Endothelial cell (in vitro differentiated cells): ENCODE data around the gene TBC1D12. TPM values are rescaled to one million over a fixed set of nuclear protein-coding genes. Genes with fewer than 3 reads are reported as not detected.
"Not testable (repeated sequence)": the region's sequence is repeated elsewhere in the genome, so short reads cannot be mapped to it uniquely, and the experiment has no call there.

Source experiments
- DNase-seq: peaks from one replicate; pipeline ENCODE4 v3.0.0; 2021; ENCODE audit warnings: low spot score
- H3K27ac Mint-ChIP-seq: one replicate; pipeline ENCODE4 v1.8.0; 2021; ENCODE audit warnings: mixed read lengths, inconsistent platforms; ENCODE audit not compliant: unreplicated experiment
- H3K27me3 Mint-ChIP-seq: one replicate; pipeline ENCODE4 v1.8.0; 2021; ENCODE audit warnings: mild to moderate bottlenecking, moderate library complexity, mixed read lengths, inconsistent platforms; ENCODE audit not compliant: unreplicated experiment
- H3K36me3 Mint-ChIP-seq: one replicate; pipeline ENCODE4 v1.8.0; 2021; ENCODE audit warnings: mild to moderate bottlenecking, low read depth, mixed read lengths, inconsistent platforms; ENCODE audit not compliant: unreplicated experiment
- H3K4me1 Mint-ChIP-seq: one replicate; pipeline ENCODE4 v1.8.0; 2021; ENCODE audit warnings: mild to moderate bottlenecking, mixed read lengths, inconsistent platforms; ENCODE audit not compliant: unreplicated experiment
- H3K4me3 Mint-ChIP-seq: one replicate; pipeline ENCODE4 v1.8.0; 2021; ENCODE audit warnings: mild to moderate bottlenecking, mixed read lengths, inconsistent platforms; ENCODE audit not compliant: unreplicated experiment
- H3K9me3 Mint-ChIP-seq: one replicate; pipeline ENCODE4 v1.8.0; 2021; ENCODE audit warnings: mixed read lengths, inconsistent platforms; ENCODE audit not compliant: unreplicated experiment
- total RNA-seq: library from RNA; stranded (reverse); fragmentation: NEBNext Ultra II Directional; extraction: Animal tissue kit (Norgen Biotek cat#: 25700); gene quantifications from one replicate; pipeline ENCODE4 v1.2.1, GENCODE V29; 2021; ENCODE audit not compliant: unreplicated experiment
- TF ChIP-seq, protein P1 (sequence below): fragments of 200-600 bp; sonication (generic); IDR thresholded peaks from one replicate; pipeline ENCODE4 v1.5.0; 2021; ENCODE audit warnings: antibody characterized with exemption; ENCODE audit not compliant: unreplicated experiment

Gene TBC1D12
- total RNA-seq, 1 donor from 2014 or later: 9.3 TPM

DNA sequence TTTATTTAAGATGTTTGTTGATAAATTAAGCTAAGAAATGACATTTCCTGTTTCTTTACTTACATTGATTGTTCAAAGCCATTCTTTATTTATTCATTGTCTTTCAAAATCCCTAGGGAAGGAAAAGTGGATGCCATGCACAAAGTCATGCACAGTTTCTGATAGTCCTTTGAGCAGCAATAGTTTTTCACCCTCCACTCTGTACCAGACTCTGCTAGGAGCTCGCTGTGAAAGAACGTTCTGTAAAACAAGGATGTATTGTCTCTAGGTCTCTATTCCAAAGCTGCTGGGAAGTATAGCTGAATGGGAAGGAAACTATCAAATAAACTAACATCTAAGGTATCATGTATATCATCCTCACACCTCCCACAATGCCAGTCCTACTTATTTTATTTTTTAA, 31.8 kb upstream of the TBC1D12 start:
- Mint-ChIP-seq H3K36me3 (no peaks in the 10 kb centered on the region), H3K27ac (no peak overlapping the region), H3K4me1 (peaks cover 3% of the 10 kb centered on the region), H3K4me3 (no peak overlapping the region), H3K9me3 (no peaks in the 10 kb centered on the region), H3K27me3 (no peaks in the 10 kb centered on the region)
- no peak for DNase-seq
- TF ChIP-seq, protein P1, sequence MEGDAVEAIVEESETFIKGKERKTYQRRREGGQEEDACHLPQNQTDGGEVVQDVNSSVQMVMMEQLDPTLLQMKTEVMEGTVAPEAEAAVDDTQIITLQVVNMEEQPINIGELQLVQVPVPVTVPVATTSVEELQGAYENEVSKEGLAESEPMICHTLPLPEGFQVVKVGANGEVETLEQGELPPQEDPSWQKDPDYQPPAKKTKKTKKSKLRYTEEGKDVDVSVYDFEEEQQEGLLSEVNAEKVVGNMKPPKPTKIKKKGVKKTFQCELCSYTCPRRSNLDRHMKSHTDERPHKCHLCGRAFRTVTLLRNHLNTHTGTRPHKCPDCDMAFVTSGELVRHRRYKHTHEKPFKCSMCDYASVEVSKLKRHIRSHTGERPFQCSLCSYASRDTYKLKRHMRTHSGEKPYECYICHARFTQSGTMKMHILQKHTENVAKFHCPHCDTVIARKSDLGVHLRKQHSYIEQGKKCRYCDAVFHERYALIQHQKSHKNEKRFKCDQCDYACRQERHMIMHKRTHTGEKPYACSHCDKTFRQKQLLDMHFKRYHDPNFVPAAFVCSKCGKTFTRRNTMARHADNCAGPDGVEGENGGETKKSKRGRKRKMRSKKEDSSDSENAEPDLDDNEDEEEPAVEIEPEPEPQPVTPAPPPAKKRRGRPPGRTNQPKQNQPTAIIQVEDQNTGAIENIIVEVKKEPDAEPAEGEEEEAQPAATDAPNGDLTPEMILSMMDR: no peak

DNA sequence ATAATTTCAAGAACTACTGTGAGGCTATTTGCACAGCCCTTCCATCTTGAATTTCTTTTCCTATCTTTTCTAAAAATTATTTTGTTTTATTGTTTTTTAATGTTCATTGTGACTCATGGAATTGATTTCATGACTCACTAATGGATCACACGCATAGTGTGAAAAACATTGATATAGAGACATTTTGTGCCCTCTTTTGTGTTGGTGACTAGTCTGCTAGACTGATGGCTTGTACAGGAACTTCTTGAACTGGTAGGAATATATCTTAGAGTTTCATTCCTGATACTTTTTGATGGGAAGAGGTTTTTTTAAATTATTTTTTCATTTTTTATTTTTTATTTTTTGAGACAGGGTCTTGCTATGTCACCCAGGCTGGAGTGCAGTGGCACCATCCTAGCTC, 27.0 kb upstream of the TBC1D12 start:
- peaks cover 18% of the 10 kb centered on the region for H3K4me1 Mint-ChIP-seq
- H3K9me3 Mint-ChIP-seq: no peaks in the 10 kb centered on the region
- no peak overlapping the region for H3K4me3 Mint-ChIP-seq
- TF ChIP-seq, protein P1: no peak
- no peak overlapping the region for H3K27ac Mint-ChIP-seq
- no peaks in the 10 kb centered on the region for H3K27me3 Mint-ChIP-seq
- H3K36me3 Mint-ChIP-seq: no peaks in the 10 kb centered on the region
- no peak for DNase-seq

DNA sequence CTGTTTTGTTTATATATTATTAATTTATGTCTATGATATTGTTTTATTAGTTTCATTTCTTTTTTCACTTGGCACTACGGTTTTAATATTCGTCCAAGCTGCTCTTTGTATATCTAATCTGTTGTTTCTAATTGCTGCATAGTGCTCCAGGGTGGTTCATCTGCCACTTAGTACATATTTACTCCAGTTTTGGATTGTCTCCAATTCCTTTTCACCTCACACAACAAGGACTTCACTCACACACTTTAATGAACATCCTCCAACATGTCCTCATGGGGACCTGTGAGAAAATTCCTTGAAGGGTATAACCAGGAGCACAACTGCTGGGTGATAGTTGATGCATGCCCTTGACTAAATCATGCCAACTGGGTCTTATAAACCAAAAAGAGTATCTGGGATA, 25.5 kb upstream of the TBC1D12 start:
- H3K9me3 Mint-ChIP-seq: no peaks in the 10 kb centered on the region
- no peaks in the 10 kb centered on the region for H3K36me3 Mint-ChIP-seq
- peaks cover 15% of the 10 kb centered on the region for H3K4me1 Mint-ChIP-seq
- DNase-seq: no peak
- H3K27me3 Mint-ChIP-seq: peaks cover 2% of the 10 kb centered on the region
- H3K4me3 Mint-ChIP-seq: no peak overlapping the region
- H3K27ac Mint-ChIP-seq: no peak overlapping the region
- TF ChIP-seq, protein P1: no peak

DNA sequence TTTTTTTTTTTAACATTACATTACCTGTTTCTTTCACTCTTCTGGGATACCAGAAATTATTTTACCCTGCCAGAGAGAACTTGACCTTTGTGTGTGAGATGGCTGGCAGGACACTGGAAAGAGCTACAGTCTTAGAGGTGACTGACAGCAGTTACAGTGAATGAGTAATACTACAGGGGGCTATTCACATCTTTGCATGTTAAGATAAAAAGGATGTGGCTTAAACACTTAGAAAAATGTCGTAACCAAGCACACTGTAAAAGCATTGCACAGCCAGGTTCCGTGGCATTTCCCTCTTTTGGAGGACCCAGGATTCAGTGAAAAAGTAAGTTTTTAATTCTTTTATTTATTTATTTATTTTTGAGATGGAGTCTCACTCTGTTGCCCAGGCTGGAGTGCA, 18.8 kb upstream of the TBC1D12 start:
- TF ChIP-seq, protein P1: no peak
- Mint-ChIP-seq H3K27me3 (peaks cover 2% of the 10 kb centered on the region), H3K27ac (no peak overlapping the region), H3K4me3 (no peak overlapping the region), H3K36me3 (no peaks in the 10 kb centered on the region), H3K9me3 (no peaks in the 10 kb centered on the region), H3K4me1 (no peaks in the 10 kb centered on the region)
- no peak for DNase-seq

DNA sequence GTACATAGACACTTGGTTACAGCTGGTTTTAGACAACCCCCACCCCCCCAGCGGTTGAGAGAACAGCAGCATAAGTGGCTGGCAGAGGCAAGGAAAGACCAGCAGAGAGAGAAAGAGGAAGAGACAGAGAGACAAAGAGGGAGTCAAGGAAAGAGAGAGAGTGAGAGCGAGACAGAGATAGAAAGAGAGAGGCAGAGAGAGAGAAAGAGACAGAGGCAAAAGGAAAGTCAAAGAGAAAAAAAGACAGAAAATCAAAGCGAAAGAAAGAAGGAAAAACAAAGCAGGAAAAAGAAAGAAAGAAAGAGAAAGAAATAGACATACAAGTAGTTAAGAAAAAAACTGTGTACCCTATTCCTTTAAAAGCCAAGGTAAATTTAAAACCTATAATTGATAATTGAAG, 16.6 kb upstream of the TBC1D12 start:
- not testable (repeated sequence) for H3K36me3 Mint-ChIP-seq, DNase-seq, H3K4me3 Mint-ChIP-seq, H3K27me3 Mint-ChIP-seq, H3K27ac Mint-ChIP-seq, H3K9me3 Mint-ChIP-seq, H3K4me1 Mint-ChIP-seq

DNA sequence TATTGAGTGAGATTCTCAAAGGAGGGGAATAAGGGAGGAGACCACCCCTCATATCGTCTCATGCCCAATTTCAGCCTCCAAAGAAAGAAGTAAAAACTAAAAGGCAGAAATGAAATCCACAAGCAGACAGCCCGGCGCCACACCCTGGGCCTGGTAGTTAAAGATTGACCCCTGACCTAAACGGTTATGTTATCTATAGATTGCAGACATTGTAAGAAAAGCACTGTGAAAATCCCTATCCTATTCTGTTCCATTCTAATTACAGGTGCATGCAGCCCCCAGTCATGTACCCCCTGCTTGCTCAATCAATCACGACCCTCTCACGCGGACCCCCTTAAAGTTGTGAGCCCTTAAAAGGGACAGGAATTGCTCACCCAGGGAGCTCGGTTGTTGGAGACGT, 10.2 kb upstream of the TBC1D12 start:
- not testable (repeated sequence) for H3K4me3 Mint-ChIP-seq, H3K27ac Mint-ChIP-seq, H3K27me3 Mint-ChIP-seq, H3K9me3 Mint-ChIP-seq, H3K36me3 Mint-ChIP-seq, H3K4me1 Mint-ChIP-seq, DNase-seq
